Measurements from ENCODE around the gene WIPF3. TPM values are rescaled to one million over a fixed set of nuclear protein-coding genes. Genes with fewer than 3 reads are reported as not detected.

The WIPF3 gene
- total RNA-seq, 2 donors from 2014 or later = 5.2 to 7.2 TPM

DNA sequence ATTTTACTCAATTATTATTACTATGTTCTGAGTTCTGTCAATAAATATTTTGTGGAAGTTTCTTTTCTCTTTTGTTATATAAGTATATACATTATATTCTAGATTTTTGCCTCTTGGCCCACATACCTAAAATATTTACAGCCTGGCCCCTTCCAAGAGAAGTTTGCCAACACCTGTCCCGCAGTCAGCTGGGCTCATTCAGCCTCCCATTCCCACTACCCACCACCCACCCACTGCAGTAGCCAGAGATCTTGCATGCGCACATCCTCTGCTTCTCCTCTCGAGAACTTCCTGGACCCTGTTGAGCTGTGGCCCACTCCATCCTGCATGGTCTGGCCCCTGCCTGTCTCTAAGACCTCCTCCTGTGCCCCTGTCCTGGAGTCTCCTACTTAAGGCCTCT lies 33.6 kb downstream of the WIPF3 start:
- H3K9ac ChIP-seq (ENCODE audit: extremely low read depth, low read length, poor library complexity, severe bottlenecking) = no peak overlapping the region
- H3K36me3 ChIP-seq (ENCODE audit: control insufficient read depth, insufficient read depth, low read length) = no peaks in the 10 kb centered on the region
- H3K9me3 ChIP-seq (ENCODE audit: control insufficient read depth, low read length) = no peaks in the 10 kb centered on the region
- no peak overlapping the region for H3K27ac Mint-ChIP-seq
- DNase-seq = no peak
- H3K9me3 Mint-ChIP-seq = no peaks in the 10 kb centered on the region
- no peak overlapping the region for H3K4me3 ChIP-seq (ENCODE audit: low read length)
- H3K4me3 Mint-ChIP-seq = no peak overlapping the region
- H3K36me3 Mint-ChIP-seq (ENCODE audit: low read depth) = no peaks in the 10 kb centered on the region
- H3K4me1 ChIP-seq (ENCODE audit: control insufficient read depth, insufficient read depth, low read length) = no peaks in the 10 kb centered on the region
- H3K27me3 ChIP-seq (ENCODE audit: control insufficient read depth, insufficient read depth, low read length, poor library complexity, severe bottlenecking) = no peaks in the 10 kb centered on the region
- no peak overlapping the region for H3K27ac ChIP-seq (ENCODE audit: low read depth, low read length)
- TF ChIP-seq, protein P1, sequence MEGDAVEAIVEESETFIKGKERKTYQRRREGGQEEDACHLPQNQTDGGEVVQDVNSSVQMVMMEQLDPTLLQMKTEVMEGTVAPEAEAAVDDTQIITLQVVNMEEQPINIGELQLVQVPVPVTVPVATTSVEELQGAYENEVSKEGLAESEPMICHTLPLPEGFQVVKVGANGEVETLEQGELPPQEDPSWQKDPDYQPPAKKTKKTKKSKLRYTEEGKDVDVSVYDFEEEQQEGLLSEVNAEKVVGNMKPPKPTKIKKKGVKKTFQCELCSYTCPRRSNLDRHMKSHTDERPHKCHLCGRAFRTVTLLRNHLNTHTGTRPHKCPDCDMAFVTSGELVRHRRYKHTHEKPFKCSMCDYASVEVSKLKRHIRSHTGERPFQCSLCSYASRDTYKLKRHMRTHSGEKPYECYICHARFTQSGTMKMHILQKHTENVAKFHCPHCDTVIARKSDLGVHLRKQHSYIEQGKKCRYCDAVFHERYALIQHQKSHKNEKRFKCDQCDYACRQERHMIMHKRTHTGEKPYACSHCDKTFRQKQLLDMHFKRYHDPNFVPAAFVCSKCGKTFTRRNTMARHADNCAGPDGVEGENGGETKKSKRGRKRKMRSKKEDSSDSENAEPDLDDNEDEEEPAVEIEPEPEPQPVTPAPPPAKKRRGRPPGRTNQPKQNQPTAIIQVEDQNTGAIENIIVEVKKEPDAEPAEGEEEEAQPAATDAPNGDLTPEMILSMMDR (conservative IDR thresholded peaks at IDR 0.05) = no peak
- WGBS, 2 experiments (ENCODE audit: insufficient coverage in 1 of 2, insufficient read length in 1 of 2) = 88% methylated on average over 3 of the region's 3 CpGs; no CpG with 5 or more reads in 1 of the 2 experiments
- peaks cover 9% of the 10 kb centered on the region for H3K4me1 Mint-ChIP-seq
- no peaks in the 10 kb centered on the region for H3K27me3 Mint-ChIP-seq (ENCODE audit: insufficient read depth)

DNA sequence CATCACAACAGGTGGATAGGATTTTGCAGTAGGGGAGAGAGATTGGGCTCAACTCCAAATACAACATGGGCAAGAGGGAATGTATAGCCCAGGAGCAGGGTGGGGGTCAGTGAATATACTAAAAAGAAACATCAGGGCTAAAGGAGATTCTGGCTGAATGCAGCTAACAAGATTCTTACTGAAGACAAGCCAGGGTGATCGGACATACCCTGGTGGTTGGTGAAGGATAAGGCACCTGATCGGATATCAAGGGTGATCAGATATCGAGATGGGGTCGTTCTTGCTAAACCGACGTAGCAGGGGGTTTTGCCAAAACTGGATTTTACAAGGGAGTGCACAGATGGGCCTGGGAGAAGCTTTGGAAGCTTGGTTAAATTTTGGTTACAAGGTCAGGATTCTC lies 34.4 kb downstream of the WIPF3 start:
- H3K4me1 Mint-ChIP-seq = peaks cover 9% of the 10 kb centered on the region
- no peak overlapping the region for H3K9ac ChIP-seq (ENCODE audit: extremely low read depth, low read length, poor library complexity, severe bottlenecking)
- H3K4me1 ChIP-seq (ENCODE audit: control insufficient read depth, insufficient read depth, low read length) = no peaks in the 10 kb centered on the region
- TF ChIP-seq, protein P1 (conservative IDR thresholded peaks at IDR 0.05) = peak; percentile 61
- H3K4me3 Mint-ChIP-seq = no peak overlapping the region
- no peak overlapping the region for H3K4me3 ChIP-seq (ENCODE audit: low read length)
- H3K27ac ChIP-seq (ENCODE audit: low read depth, low read length) = no peak overlapping the region
- no peaks in the 10 kb centered on the region for H3K36me3 Mint-ChIP-seq (ENCODE audit: low read depth)
- no peaks in the 10 kb centered on the region for H3K9me3 ChIP-seq (ENCODE audit: control insufficient read depth, low read length)
- H3K27me3 ChIP-seq (ENCODE audit: control insufficient read depth, insufficient read depth, low read length, poor library complexity, severe bottlenecking) = no peaks in the 10 kb centered on the region
- no peak overlapping the region for H3K27ac Mint-ChIP-seq
- no peak for DNase-seq
- H3K27me3 Mint-ChIP-seq (ENCODE audit: insufficient read depth) = no peaks in the 10 kb centered on the region
- H3K36me3 ChIP-seq (ENCODE audit: control insufficient read depth, insufficient read depth, low read length) = no peaks in the 10 kb centered on the region
- no peaks in the 10 kb centered on the region for H3K9me3 Mint-ChIP-seq
- WGBS, 2 experiments (ENCODE audit: insufficient coverage in 1 of 2, insufficient read length in 1 of 2) = 92 to 95% methylated on average over 6 of the region's 6 CpGs

DNA sequence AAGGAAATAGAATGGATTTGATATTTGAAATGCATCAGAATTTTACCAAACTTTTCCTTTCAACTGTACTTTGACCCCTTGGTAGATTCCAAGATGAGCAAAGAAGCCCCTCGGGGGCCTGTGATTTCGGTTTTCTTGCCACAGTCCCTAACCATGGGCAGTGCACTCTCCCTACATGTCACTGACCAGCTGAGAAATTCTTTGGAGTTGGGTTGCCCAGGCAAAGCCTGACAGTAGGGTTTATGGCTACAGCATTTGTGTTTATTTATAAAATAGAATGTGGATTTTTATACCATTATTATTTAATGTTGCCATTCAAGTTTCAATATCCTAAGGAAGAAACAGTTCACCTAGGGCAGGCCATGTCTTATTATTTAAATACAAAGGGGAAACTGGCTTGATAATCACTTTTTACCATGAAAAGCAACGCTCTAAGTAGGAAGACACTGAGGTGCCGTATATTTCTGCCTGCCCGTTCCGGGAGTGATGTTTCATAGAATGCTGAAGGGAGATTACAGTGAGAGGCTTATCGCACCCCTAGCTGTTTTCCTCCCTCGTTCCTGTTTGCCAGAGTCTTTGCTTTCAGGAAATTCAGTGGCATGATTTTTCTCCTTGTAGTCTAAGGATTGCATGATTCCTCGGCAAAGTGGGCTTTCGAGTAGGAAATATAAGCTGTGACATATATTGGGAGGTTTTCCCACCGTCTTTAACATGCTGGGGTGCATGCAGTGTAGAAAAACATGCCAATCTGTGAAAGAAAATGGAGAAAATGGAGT lies 35.8 kb downstream of the WIPF3 start:
- Mint-ChIP-seq H3K4me3 (no peak overlapping the region), H3K27me3 (ENCODE audit: insufficient read depth) (no peaks in the 10 kb centered on the region), H3K27ac (no peak overlapping the region), H3K9me3 (no peaks in the 10 kb centered on the region), H3K4me1 (peaks cover 9% of the 10 kb centered on the region), H3K36me3 (ENCODE audit: low read depth) (no peaks in the 10 kb centered on the region)
- Histone ChIP-seq H3K27me3 (ENCODE audit: control insufficient read depth, insufficient read depth, low read length, poor library complexity, severe bottlenecking) (no peaks in the 10 kb centered on the region), H3K4me3 (ENCODE audit: low read length) (no peak overlapping the region), H3K9ac (ENCODE audit: extremely low read depth, low read length, poor library complexity, severe bottlenecking) (no peak overlapping the region), H3K27ac (ENCODE audit: low read depth, low read length) (no peak overlapping the region), H3K9me3 (ENCODE audit: control insufficient read depth, low read length) (no peaks in the 10 kb centered on the region), H3K4me1 (ENCODE audit: control insufficient read depth, insufficient read depth, low read length) (no peaks in the 10 kb centered on the region), H3K36me3 (ENCODE audit: control insufficient read depth, insufficient read depth, low read length) (no peaks in the 10 kb centered on the region)
- DNase-seq = no peak
- 86 to 87% methylated on average over 10 to 11 of the region's 11 CpGs for WGBS, 2 experiments (ENCODE audit: insufficient coverage in 1 of 2, insufficient read length in 1 of 2)
- TF ChIP-seq, protein P1 (conservative IDR thresholded peaks at IDR 0.05) = no peak

All from endodermal cell (in vitro differentiated cells).